Activated naive CD4-positive, alpha-beta T cell treated with anti-CD3 and anti-CD28 coated beads for 36 hours (primary cell): ENCODE data around the gene GABBR2. TPM values are rescaled to one million over a fixed set of nuclear protein-coding genes. Genes with fewer than 3 reads are reported as not detected.

Experiments used
- CTCF ChIA-PET: fragments of 350-600 bp; sonication (Branson Sonifier 250); formaldehyde crosslinking; loops from one replicate; lab custom pipeline; 2021; ENCODE audit warnings: antibody characterized with exemption; lab: Charles Lee
- DNase-seq: peaks from one replicate; pipeline ENCODE4 v3.0.0-alpha.2; 2020
- H3K27ac Mint-ChIP-seq: one replicate; pipeline ENCODE4 v1.8.0; 2021; ENCODE audit warnings: mild to moderate bottlenecking, mixed read lengths
- H3K27me3 Mint-ChIP-seq: one replicate; pipeline ENCODE4 v1.8.0; 2021; ENCODE audit warnings: low read depth, mixed read lengths
- H3K36me3 Mint-ChIP-seq: one replicate; pipeline ENCODE4 v1.8.0; 2021; ENCODE audit warnings: low read depth, mixed read lengths
- H3K4me1 Mint-ChIP-seq: one replicate; pipeline ENCODE4 v1.8.0; 2021; ENCODE audit warnings: low read depth, mixed read lengths
- H3K4me3 Mint-ChIP-seq: one replicate; pipeline ENCODE4 v1.8.0; 2021; ENCODE audit warnings: mild to moderate bottlenecking, moderate library complexity, mixed read lengths
- H3K9me3 Mint-ChIP-seq: one replicate; pipeline ENCODE4 v1.8.0; 2021; ENCODE audit warnings: mixed read lengths
- intact Hi-C: fragments of 100-400 bp; cut with micrococcal nuclease; formaldehyde crosslinking; loops from one replicate; pipeline ENCODE4 v1.15.1; 2023
- total RNA-seq, 2 experiments: library from RNA; stranded (reverse); gene quantifications; one replicate each; pipeline ENCODE4 v1.2.3, GENCODE V29; 2021

GABBR2 gene
- total RNA-seq, 2 experiments from 2014 or later: not detected

GRCh38 chr9:98369896-98370295 is 338.8 kb downstream of the GABBR2 start:
- Mint-ChIP-seq H3K9me3 (peaks cover 19% of the 10 kb centered on the region), H3K36me3 (peaks cover 4% of the 10 kb centered on the region), H3K4me3 (no peak overlapping the region), H3K27ac (no peak overlapping the region), H3K4me1 (no peaks in the 10 kb centered on the region), H3K27me3 (peaks cover 11% of the 10 kb centered on the region)
- no peak for DNase-seq
- CTCF ChIA-PET: no interaction called here
- intact Hi-C loops: no loop called here

GRCh38 chr9:98369471-98369870 is 339.3 kb downstream of the GABBR2 start:
- peaks cover 11% of the 10 kb centered on the region for H3K27me3 Mint-ChIP-seq
- H3K27ac Mint-ChIP-seq: no peak overlapping the region
- DNase-seq: no peak
- intact Hi-C loops: no loop called here
- CTCF ChIA-PET: interaction anchor here (0.5 kb wide), 1 partner anchor 1225 kb away, joined by 4 read pairs; no protein-coding TSS in a partner anchor
- peaks cover 4% of the 10 kb centered on the region for H3K36me3 Mint-ChIP-seq
- peaks cover 20% of the 10 kb centered on the region for H3K9me3 Mint-ChIP-seq
- H3K4me1 Mint-ChIP-seq: no peaks in the 10 kb centered on the region
- no peak overlapping the region for H3K4me3 Mint-ChIP-seq

- Mint-ChIP-seq H3K27me3 (peaks cover 11% of the 10 kb centered on the region), H3K36me3 (peaks cover 4% of the 10 kb centered on the region), H3K9me3 (peaks cover 20% of the 10 kb centered on the region), H3K4me1 (no peaks in the 10 kb centered on the region), H3K4me3 (no peak overlapping the region), H3K27ac (no peak overlapping the region)
- intact Hi-C loops: no loop called here
- CTCF ChIA-PET: interaction anchor here (0.5 kb wide), 1 partner anchor 1225 kb away, joined by 4 read pairs; no protein-coding TSS in a partner anchor
- no peak for DNase-seq
Observed at GRCh38 chr9:98369066-98369425, 339.7 kb downstream of the GABBR2 start.

- intact Hi-C loops: no loop called here
- Mint-ChIP-seq H3K4me3 (no peak overlapping the region), H3K36me3 (peaks cover 4% of the 10 kb centered on the region), H3K27ac (no peak overlapping the region), H3K27me3 (peaks cover 11% of the 10 kb centered on the region), H3K9me3 (peaks cover 20% of the 10 kb centered on the region), H3K4me1 (no peaks in the 10 kb centered on the region)
- CTCF ChIA-PET: interaction anchor here (0.5 kb wide), 1 partner anchor 1226 kb away, joined by 4 read pairs; no protein-coding TSS in a partner anchor
- no peak for DNase-seq
Observed at GRCh38 chr9:98368366-98369065, 340.2 kb downstream of the GABBR2 start.

- DNase-seq: no peak
- H3K9me3 Mint-ChIP-seq: peaks cover 20% of the 10 kb centered on the region
- peaks cover 4% of the 10 kb centered on the region for H3K36me3 Mint-ChIP-seq
- H3K27me3 Mint-ChIP-seq: peaks cover 11% of the 10 kb centered on the region
- H3K4me3 Mint-ChIP-seq: no peak overlapping the region
- H3K27ac Mint-ChIP-seq: no peak overlapping the region
- intact Hi-C loops: no loop called here
- no peaks in the 10 kb centered on the region for H3K4me1 Mint-ChIP-seq
- CTCF ChIA-PET: no interaction called here
Observed at GRCh38 chr9:98367923-98368322, 340.8 kb downstream of the GABBR2 start.

- CTCF ChIA-PET: interaction anchor here (0.6 kb wide), 1 partner anchor 8 kb away, joined by 4 read pairs; no protein-coding TSS in a partner anchor
- Mint-ChIP-seq H3K9me3 (peaks cover 20% of the 10 kb centered on the region), H3K4me3 (no peak overlapping the region), H3K36me3 (peaks cover 4% of the 10 kb centered on the region), H3K4me1 (no peaks in the 10 kb centered on the region), H3K27ac (no peak overlapping the region), H3K27me3 (peaks cover 11% of the 10 kb centered on the region)
- no peak for DNase-seq
- intact Hi-C loops: no loop called here
Observed at GRCh38 chr9:98367371-98367900, 341.3 kb downstream of the GABBR2 start.

GRCh38 chr9:98365781-98366180 is 343.0 kb downstream of the GABBR2 start:
- intact Hi-C loops: no loop called here
- Mint-ChIP-seq H3K36me3 (peaks cover 4% of the 10 kb centered on the region), H3K27me3 (peaks cover 11% of the 10 kb centered on the region), H3K4me3 (no peak overlapping the region), H3K9me3 (peaks cover 20% of the 10 kb centered on the region), H3K27ac (no peak overlapping the region), H3K4me1 (no peaks in the 10 kb centered on the region)
- DNase-seq: no peak
- CTCF ChIA-PET: interaction anchor here (0.9 to 2.5 kb wide), 2 partner anchors 10 to 50 kb away, joined by 3 to 9 read pairs; no protein-coding TSS in a partner anchor

GRCh38 chr9:98365227-98365669 is 343.5 kb downstream of the GABBR2 start:
- H3K4me1 Mint-ChIP-seq: no peaks in the 10 kb centered on the region
- peaks cover 20% of the 10 kb centered on the region for H3K9me3 Mint-ChIP-seq
- no peak overlapping the region for H3K27ac Mint-ChIP-seq
- CTCF ChIA-PET: interaction anchor here (0.7 to 2.5 kb wide), 4 partner anchors 9 to 50 kb away, joined by 3 to 9 read pairs (median 3); no protein-coding TSS in a partner anchor
- intact Hi-C loops: no loop called here
- H3K4me3 Mint-ChIP-seq: no peak overlapping the region
- peaks cover 4% of the 10 kb centered on the region for H3K36me3 Mint-ChIP-seq
- peak; percentile 42 for DNase-seq
- H3K27me3 Mint-ChIP-seq: peaks cover 11% of the 10 kb centered on the region

GRCh38 chr9:98364086-98364485 is 344.6 kb downstream of the GABBR2 start:
- Mint-ChIP-seq H3K4me3 (no peak overlapping the region), H3K4me1 (no peaks in the 10 kb centered on the region), H3K36me3 (peaks cover 4% of the 10 kb centered on the region), H3K9me3 (peaks cover 20% of the 10 kb centered on the region), H3K27me3 (peaks cover 11% of the 10 kb centered on the region), H3K27ac (no peak overlapping the region)
- no peak for DNase-seq
- CTCF ChIA-PET: interaction anchor here (0.6 to 2.5 kb wide), 3 partner anchors 10 to 524 kb away, joined by 3 to 9 read pairs (median 4); no protein-coding TSS in a partner anchor
- intact Hi-C loops: no loop called here

GRCh38 chr9:98363644-98364043 is 345.1 kb downstream of the GABBR2 start:
- peaks cover 11% of the 10 kb centered on the region for H3K27me3 Mint-ChIP-seq
- no peak overlapping the region for H3K4me3 Mint-ChIP-seq
- CTCF ChIA-PET: interaction anchor here (0.6 to 2.5 kb wide), 3 partner anchors 10 to 524 kb away, joined by 3 to 9 read pairs (median 4); no protein-coding TSS in a partner anchor
- no peaks in the 10 kb centered on the region for H3K4me1 Mint-ChIP-seq
- intact Hi-C loops: no loop called here
- DNase-seq: no peak
- H3K9me3 Mint-ChIP-seq: peaks cover 20% of the 10 kb centered on the region
- H3K27ac Mint-ChIP-seq: no peak overlapping the region
- peaks cover 4% of the 10 kb centered on the region for H3K36me3 Mint-ChIP-seq

GRCh38 chr9:98362624-98363252 is 346.0 kb downstream of the GABBR2 start:
- no peaks in the 10 kb centered on the region for H3K4me1 Mint-ChIP-seq
- no peak for DNase-seq
- no peak overlapping the region for H3K27ac Mint-ChIP-seq
- peaks cover 10% of the 10 kb centered on the region for H3K27me3 Mint-ChIP-seq
- peaks cover 20% of the 10 kb centered on the region for H3K9me3 Mint-ChIP-seq
- no peak overlapping the region for H3K4me3 Mint-ChIP-seq
- intact Hi-C loops: no loop called here
- CTCF ChIA-PET: interaction anchor here (1.0 kb wide), 1 partner anchor 485 kb away, joined by 3 read pairs; no protein-coding TSS in a partner anchor
- H3K36me3 Mint-ChIP-seq: peaks cover 4% of the 10 kb centered on the region

GRCh38 chr9:98361645-98362044 is 347.1 kb downstream of the GABBR2 start:
- peaks cover 4% of the 10 kb centered on the region for H3K36me3 Mint-ChIP-seq
- peaks cover 7% of the 10 kb centered on the region for H3K27me3 Mint-ChIP-seq
- CTCF ChIA-PET: no interaction called here
- H3K9me3 Mint-ChIP-seq: peaks cover 18% of the 10 kb centered on the region
- no peak overlapping the region for H3K4me3 Mint-ChIP-seq
- no peak for DNase-seq
- H3K4me1 Mint-ChIP-seq: no peaks in the 10 kb centered on the region
- intact Hi-C loops: no loop called here
- H3K27ac Mint-ChIP-seq: no peak overlapping the region
